ENCODE measurements around the gene ZFHX3.

ZFHX3 gene

DNA sequence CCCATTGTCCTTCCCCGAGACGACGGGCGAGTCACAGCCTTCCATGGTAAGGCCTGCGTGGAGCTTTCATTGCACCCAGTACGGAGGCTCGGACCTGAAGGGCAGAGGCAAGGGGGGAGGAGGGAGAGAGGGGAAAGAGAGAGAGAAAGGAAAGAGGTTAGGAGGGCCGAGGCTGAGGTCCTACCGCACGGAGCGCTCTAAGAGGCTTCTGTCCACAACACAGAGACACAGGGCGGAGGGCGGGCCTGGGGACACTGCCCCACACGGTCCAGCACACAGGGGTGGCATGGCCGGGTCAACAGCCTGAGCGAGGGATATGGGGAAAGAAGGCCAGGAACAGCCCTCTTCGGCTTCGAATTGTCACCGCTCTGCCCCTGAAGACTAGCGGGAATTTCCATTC lies 87.8 kb downstream of the ZFHX3 start:
- H3K36me3 ChIP-seq (ENCODE audit: insufficient read depth, low read length): no peaks in the 10 kb centered on the region
- peaks cover 5% of the 10 kb centered on the region; the same call in 1 of the 2 replicates for H3K4me1 ChIP-seq (ENCODE audit: insufficient read depth, low read length)
- H3K9ac ChIP-seq (ENCODE audit: low read depth, low read length): no peak overlapping the region
- no peaks in the 10 kb centered on the region for H3K27me3 ChIP-seq (ENCODE audit: insufficient read depth, low read length)
- H3K27ac ChIP-seq (ENCODE audit: low read depth, low read length): no peak overlapping the region
- H3K9me3 ChIP-seq (ENCODE audit: insufficient read depth, low read depth, low read length): no peaks in the 10 kb centered on the region
- 95% methylated on average over 20 of the region's 20 CpGs for WGBS
- H3K4me3 ChIP-seq (ENCODE audit: low read length): no peak overlapping the region

DNA sequence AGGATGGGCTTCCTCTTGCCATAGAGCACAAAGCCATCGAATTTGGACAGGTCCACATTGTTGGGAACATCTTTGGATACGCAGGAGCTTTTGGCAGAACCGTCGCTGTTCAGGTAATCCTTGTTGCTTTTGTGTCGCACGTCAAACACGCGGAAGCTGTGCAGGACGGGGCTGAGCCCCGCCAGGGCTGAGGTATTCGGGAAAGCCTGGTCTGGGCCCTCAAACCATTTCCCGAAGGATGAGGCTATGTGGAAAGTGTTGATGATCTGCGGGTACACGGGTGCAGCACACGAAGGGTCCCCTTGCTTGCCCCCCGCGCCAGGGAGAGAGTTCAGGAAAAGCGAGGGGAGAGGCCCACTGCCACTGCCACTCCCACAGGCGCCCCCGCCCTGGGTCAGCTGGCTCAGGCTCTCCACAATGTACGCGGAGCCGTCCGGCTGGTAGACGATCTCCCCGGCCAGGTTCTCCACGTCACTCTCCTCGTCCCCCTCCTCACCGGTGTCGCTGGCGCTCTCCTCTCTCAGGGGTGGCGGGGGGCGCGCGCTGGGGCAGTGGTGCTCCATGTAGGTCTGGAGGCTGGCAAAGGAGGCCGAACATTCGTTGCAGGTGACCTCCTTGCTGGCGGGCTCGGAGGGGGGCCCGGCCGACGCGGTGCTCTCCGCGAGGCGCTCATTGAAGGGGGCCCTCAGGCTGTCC lies 88.5 kb downstream of the ZFHX3 start:
- no peaks in the 10 kb centered on the region for H3K36me3 ChIP-seq (ENCODE audit: insufficient read depth, low read length)
- peaks cover 5% of the 10 kb centered on the region; the same call in 1 of the 2 replicates for H3K4me1 ChIP-seq (ENCODE audit: insufficient read depth, low read length)
- 96% methylated on average over 46 of the region's 46 CpGs for WGBS

DNA sequence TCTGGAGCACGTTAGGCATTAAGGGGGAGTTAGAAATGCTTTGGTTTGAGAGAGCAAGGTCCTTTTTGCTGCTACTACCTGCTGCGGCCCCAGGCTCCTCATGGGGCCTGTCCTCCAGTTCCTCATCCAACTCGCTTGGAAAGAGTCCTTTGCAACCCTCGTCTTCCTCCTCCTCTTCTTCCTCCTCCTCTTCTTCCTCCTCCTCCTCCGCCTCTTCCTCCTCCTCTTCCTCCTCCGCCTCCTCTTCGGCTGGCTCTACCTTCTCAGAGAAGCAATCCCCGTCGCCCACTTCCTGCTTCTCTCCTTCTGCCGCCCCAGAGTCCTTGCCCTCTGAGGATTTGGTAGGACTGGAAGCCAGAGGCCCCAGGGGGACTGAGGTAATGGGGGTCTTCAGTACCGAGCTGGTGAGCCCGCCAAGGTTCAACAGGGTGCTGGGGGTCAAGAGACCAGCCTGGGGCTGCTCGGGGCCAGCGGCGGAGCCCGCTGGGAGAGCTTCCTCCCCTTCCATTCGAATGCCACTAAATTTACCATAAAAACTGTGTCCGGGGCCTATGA lies 89.3 kb downstream of the ZFHX3 start:
- Histone ChIP-seq H3K36me3 (ENCODE audit: insufficient read depth, low read length) (no peaks in the 10 kb centered on the region), H3K9me3 (ENCODE audit: insufficient read depth, low read depth, low read length) (no peaks in the 10 kb centered on the region), H3K27me3 (ENCODE audit: insufficient read depth, low read length) (no peaks in the 10 kb centered on the region), H3K9ac (ENCODE audit: low read depth, low read length) (no peak overlapping the region), H3K4me3 (ENCODE audit: low read length) (no peak overlapping the region), H3K27ac (ENCODE audit: low read depth, low read length) (no peak overlapping the region), H3K4me1 (ENCODE audit: insufficient read depth, low read length) (peaks cover under 1% of the 10 kb centered on the region; the same call in 1 of the 2 replicates)
- WGBS: 95% methylated on average over 18 of the region's 18 CpGs

More for the DNA sequence above, 88.5 kb downstream of the ZFHX3 start:
- no peaks in the 10 kb centered on the region for H3K27me3 ChIP-seq (ENCODE audit: insufficient read depth, low read length)
- H3K9me3 ChIP-seq (ENCODE audit: insufficient read depth, low read depth, low read length): no peaks in the 10 kb centered on the region
- H3K4me3 ChIP-seq (ENCODE audit: low read length): no peak overlapping the region
- H3K27ac ChIP-seq (ENCODE audit: low read depth, low read length): no peak overlapping the region
- no peak overlapping the region for H3K9ac ChIP-seq (ENCODE audit: low read depth, low read length)

DNA sequence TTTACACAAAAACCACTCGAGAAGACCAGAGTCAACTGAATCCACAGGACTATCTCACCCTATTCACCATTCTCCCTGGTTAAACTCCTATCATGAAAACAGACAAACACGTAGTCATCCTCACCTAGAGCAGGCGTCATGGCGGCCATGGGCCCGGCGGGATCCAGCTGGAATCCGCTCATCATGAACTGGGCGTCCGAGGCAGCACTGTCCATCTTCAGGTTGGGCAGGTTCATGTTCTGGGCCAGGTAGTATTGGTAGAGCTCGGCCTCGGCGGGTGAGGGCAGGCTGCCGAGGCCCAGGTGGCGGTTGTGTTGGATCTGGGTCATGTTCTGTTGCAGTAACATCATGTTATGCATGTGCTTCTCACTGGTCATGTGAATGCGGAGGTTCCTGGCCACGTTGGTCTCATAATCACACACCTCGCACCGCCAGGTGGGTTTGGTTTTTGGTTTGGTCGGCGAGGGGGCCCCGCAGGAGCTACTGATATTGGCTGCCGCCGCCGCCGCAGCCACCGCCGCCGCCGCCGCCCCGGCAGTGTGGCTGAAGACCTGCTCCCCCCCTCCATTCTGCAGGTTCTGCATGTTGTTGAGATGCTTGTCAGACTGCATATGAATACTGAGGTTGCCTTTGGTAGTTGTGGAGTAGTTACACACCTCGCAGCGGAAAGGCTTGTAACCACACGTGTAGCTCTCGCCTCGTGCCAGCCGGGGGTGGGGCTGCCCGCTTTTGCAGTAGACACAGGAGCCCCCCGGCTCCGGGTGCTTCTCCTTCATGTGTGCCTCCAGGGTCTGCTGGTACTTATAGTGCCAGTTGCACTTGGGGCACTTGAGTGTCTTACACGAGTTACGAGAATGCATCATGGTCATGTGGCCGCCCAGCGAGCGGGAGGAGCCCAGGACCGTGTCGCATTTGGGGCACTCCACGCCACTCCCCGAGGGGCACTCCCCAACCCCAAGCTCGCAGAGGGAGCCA lies 90.3 kb downstream of the ZFHX3 start:
- H3K4me3 ChIP-seq (ENCODE audit: low read length): no peak overlapping the region
- H3K9ac ChIP-seq (ENCODE audit: low read depth, low read length): no peak overlapping the region
- WGBS: 97% methylated on average over 49 of the region's 50 CpGs
- H3K27me3 ChIP-seq (ENCODE audit: insufficient read depth, low read length): no peaks in the 10 kb centered on the region
- no peaks in the 10 kb centered on the region for H3K9me3 ChIP-seq (ENCODE audit: insufficient read depth, low read depth, low read length)
- no peak overlapping the region for H3K27ac ChIP-seq (ENCODE audit: low read depth, low read length)
- no peaks in the 10 kb centered on the region for H3K36me3 ChIP-seq (ENCODE audit: insufficient read depth, low read length)
- H3K4me1 ChIP-seq (ENCODE audit: insufficient read depth, low read length): peaks cover 3% of the 10 kb centered on the region; the same call in 1 of the 2 replicates

DNA sequence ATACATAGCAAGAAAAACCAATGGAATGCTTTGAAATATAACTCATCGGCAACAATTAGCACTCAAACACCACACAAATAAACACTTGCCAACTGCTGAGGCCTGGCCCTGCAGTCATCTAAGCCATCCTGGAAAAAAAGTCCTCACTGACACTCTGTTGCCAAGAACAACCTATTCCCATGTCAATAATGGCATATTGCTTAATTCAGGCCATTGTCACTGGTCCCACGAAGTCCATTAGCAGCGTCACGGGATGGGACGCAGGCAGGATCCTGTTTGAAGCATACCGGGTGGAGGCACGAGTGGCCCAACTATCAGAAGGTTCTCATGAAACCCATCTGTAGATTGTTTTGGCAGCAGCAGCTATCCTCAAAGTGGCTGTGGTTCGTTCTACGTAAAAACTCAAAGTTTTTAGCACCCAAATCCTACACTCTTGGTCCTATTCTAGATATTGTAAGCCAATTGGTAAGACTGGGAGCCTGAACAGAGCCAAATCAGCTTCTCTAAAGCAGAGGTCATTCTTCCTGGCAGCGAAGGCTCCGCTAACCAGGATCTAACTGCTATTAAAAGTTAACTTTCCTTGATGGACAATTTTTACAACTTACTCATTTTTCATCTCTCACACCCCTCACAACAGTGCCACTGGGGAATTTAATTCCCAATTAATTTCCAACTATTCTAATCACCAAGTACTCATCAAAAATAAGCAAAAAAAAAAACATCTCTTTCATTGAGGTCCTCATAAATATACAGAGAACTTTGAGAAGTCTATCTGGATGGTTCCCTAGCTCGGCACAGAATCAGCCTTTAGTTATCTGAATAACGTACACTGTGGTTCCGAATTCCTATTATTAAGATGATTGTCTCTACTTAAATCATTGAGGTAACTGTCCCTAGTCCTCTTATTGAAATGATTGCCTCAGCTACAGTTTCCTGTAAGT lies 91.5 kb downstream of the ZFHX3 start:
- Histone ChIP-seq H3K36me3 (ENCODE audit: insufficient read depth, low read length) (no peaks in the 10 kb centered on the region), H3K4me1 (ENCODE audit: insufficient read depth, low read length) (peaks cover 3% of the 10 kb centered on the region; the same call in 1 of the 2 replicates), H3K9me3 (ENCODE audit: insufficient read depth, low read depth, low read length) (no peaks in the 10 kb centered on the region), H3K9ac (ENCODE audit: low read depth, low read length) (no peak overlapping the region), H3K4me3 (ENCODE audit: low read length) (no peak overlapping the region), H3K27ac (ENCODE audit: low read depth, low read length) (no peak overlapping the region), H3K27me3 (ENCODE audit: insufficient read depth, low read length) (no peaks in the 10 kb centered on the region)
- WGBS: 93% methylated on average over 14 of the region's 14 CpGs

DNA sequence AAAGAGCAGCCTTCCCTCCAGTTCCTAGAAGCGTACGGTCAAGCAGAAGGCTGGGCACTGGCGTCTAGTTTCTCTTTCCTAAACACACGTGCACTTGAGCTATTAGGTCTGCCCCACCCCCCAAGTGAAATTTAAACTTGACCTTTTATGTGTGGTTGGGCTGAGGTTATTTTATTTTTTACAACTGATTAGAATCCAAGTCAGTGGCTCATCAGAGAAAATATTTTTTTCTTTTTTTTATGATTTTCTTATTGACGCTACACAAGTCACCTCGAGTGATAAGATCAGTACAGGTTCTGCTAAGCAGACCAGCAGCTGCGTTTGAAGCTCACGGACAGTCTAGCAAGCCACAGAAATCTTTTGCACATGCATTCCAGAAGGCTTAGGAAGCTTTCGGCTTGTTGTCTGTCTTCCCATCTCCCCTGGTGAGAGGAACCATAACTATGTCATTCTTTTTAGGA lies 95.1 kb downstream of the ZFHX3 start:
- no peak overlapping the region for H3K4me3 ChIP-seq (ENCODE audit: low read length)
- no peaks in the 10 kb centered on the region for H3K9me3 ChIP-seq (ENCODE audit: insufficient read depth, low read depth, low read length)
- no peaks in the 10 kb centered on the region for H3K36me3 ChIP-seq (ENCODE audit: insufficient read depth, low read length)
- peaks cover 3% of the 10 kb centered on the region for H3K4me1 ChIP-seq (ENCODE audit: insufficient read depth, low read length)
- 76% methylated on average over 9 of the region's 9 CpGs for WGBS
- no peaks in the 10 kb centered on the region for H3K27me3 ChIP-seq (ENCODE audit: insufficient read depth, low read length)
- no peak overlapping the region for H3K9ac ChIP-seq (ENCODE audit: low read depth, low read length)
- no peak overlapping the region for H3K27ac ChIP-seq (ENCODE audit: low read depth, low read length)

DNA sequence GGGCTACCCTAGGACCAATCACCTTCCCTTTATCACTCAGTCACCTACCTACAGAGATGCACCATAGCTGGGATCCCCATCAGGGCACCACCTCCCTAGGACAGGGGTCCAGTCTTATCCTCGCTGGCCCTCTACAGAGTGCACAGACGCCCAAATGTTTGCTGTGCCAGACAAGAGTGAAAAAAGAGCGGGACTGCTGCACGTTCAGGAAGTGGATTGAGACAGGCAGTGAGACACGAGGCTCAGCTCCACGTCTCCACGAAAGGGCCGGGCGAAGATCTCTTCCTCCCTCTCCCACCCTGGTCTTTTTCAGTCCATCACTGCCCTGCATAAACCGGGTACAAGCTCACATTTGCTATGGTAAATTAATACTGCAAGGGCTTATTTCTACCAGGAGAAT lies 95.5 kb downstream of the ZFHX3 start:
- Histone ChIP-seq H3K4me3 (ENCODE audit: low read length) (no peak overlapping the region), H3K36me3 (ENCODE audit: insufficient read depth, low read length) (no peaks in the 10 kb centered on the region), H3K27ac (ENCODE audit: low read depth, low read length) (no peak overlapping the region), H3K27me3 (ENCODE audit: insufficient read depth, low read length) (no peaks in the 10 kb centered on the region), H3K9ac (ENCODE audit: low read depth, low read length) (no peak overlapping the region), H3K4me1 (ENCODE audit: insufficient read depth, low read length) (peaks cover 3% of the 10 kb centered on the region), H3K9me3 (ENCODE audit: insufficient read depth, low read depth, low read length) (no peaks in the 10 kb centered on the region)
- 92% methylated on average over 10 of the region's 10 CpGs for WGBS

DNA sequence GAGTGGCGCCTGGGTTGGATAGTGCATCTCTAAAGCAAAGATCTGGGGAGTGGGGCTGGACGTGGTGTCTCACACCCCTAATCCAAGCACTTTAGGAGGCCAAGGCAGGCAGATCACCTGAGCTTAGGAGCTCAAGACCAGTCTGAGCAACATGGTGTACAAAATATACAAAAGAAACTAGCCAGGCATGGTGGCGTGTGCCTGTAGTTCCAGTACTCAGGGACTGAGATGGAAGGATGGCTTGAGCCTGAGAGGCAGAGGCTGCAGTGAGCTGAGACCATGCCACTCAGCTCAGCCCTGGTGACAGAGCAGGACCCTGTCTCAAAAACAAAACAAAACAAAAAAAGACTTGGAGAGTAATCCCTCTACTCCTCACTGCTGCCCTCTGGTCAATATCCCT lies 96.0 kb downstream of the ZFHX3 start:
- H3K4me3 ChIP-seq (ENCODE audit: low read length): no peak overlapping the region
- H3K4me1 ChIP-seq (ENCODE audit: insufficient read depth, low read length): peaks cover 3% of the 10 kb centered on the region
- WGBS: 91% methylated on average over 3 of the region's 3 CpGs
- H3K27me3 ChIP-seq (ENCODE audit: insufficient read depth, low read length): no peaks in the 10 kb centered on the region
- no peak overlapping the region for H3K9ac ChIP-seq (ENCODE audit: low read depth, low read length)
- H3K27ac ChIP-seq (ENCODE audit: low read depth, low read length): no peak overlapping the region
- H3K36me3 ChIP-seq (ENCODE audit: insufficient read depth, low read length): no peaks in the 10 kb centered on the region
- H3K9me3 ChIP-seq (ENCODE audit: insufficient read depth, low read depth, low read length): no peaks in the 10 kb centered on the region

DNA sequence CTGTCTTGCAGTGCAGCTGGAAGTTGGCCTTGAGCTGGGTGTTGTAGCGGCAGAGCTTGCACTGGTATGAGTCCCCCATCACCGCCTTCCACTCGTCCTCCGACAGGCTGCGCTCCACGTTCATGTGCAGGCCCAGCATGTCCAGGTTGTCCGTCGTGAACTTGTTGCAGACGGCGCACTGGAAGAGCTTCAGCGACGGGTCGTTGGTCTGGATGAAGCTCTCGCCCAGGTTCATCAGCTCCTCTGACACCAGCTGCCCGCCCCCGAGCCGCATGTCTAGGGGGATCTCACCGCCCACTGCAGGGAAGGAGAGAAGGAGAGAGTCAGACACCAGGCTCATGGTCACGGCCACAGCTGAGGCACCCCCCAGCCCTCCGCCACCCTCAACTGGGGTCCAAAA lies 97.3 kb downstream of the ZFHX3 start:
- WGBS: 92% methylated on average over 20 of the region's 20 CpGs
- Histone ChIP-seq H3K9me3 (ENCODE audit: insufficient read depth, low read depth, low read length) (no peaks in the 10 kb centered on the region), H3K4me3 (ENCODE audit: low read length) (no peak overlapping the region), H3K27me3 (ENCODE audit: insufficient read depth, low read length) (no peaks in the 10 kb centered on the region), H3K9ac (ENCODE audit: low read depth, low read length) (no peak overlapping the region), H3K4me1 (ENCODE audit: insufficient read depth, low read length) (peaks cover 3% of the 10 kb centered on the region), H3K36me3 (ENCODE audit: insufficient read depth, low read length) (no peaks in the 10 kb centered on the region), H3K27ac (ENCODE audit: low read depth, low read length) (no peak overlapping the region)

DNA sequence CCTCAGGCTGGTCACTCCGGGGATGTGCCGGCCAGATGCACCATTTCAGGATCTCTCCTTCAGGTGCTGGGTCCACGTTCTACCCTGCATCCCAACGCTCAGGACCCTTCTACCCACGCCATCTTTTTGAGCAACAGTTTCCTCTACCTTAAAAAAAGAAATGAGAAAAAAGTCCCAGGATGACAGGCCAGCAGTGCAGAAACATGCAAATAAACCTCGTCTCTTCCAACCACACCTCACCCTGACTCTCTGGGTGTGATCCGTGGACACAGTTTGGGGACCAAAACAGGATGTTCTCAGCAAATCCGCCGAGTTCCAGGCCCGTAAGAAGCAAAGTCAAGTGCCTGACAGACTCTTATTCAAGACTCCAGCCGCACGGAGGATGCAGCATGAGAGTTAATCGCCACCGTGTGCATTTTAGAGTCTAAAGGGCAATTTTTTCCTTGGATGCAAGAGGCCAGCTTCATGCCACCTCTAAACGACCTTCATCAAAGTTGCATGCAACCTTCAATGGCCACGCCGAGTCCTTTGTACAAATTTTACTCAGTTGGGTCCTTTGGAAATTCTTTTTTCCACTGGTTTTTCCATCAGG lies 99.6 kb downstream of the ZFHX3 start:
- Histone ChIP-seq H3K9ac (ENCODE audit: low read depth, low read length) (no peak overlapping the region), H3K4me1 (ENCODE audit: insufficient read depth, low read length) (peaks cover 3% of the 10 kb centered on the region), H3K27ac (ENCODE audit: low read depth, low read length) (no peak overlapping the region), H3K36me3 (ENCODE audit: insufficient read depth, low read length) (no peaks in the 10 kb centered on the region), H3K9me3 (ENCODE audit: insufficient read depth, low read depth, low read length) (no peaks in the 10 kb centered on the region), H3K27me3 (ENCODE audit: insufficient read depth, low read length) (no peaks in the 10 kb centered on the region), H3K4me3 (ENCODE audit: low read length) (no peak overlapping the region)
- WGBS: 92% methylated on average over 17 of the region's 17 CpGs
